Activated T-cell treated with anti-CD3 and anti-CD28 coated beads, Interleukin-2, amount 50 U/mL, for 4 hours (primary cell): Measurements from ENCODE around the gene LRRTM4. TPM values are rescaled to one million over a fixed set of nuclear protein-coding genes. Genes with fewer than 3 reads are reported as not detected.

Experiments used
- ATAC-seq, 2 donors: fragments of 200-7000 bp; cut with Tn5 transposase; one replicate each; pipeline ENCODE4 v1.10.0; 2021
- DNase-seq: peaks from one replicate; pipeline ENCODE4 v3.0.0-alpha.2; 2020
- H3K27me3 Mint-ChIP-seq: one replicate; pipeline ENCODE4 v1.8.0; 2021; ENCODE audit warnings: low read depth, mixed read lengths
- H3K36me3 Mint-ChIP-seq: one replicate; pipeline ENCODE4 v1.8.0; 2022; ENCODE audit warnings: mixed read lengths; ENCODE audit not compliant: insufficient read depth
- H3K4me1 Mint-ChIP-seq: one replicate; pipeline ENCODE4 v1.8.0; 2021; ENCODE audit warnings: low read depth, mixed read lengths
- H3K4me3 Mint-ChIP-seq: one replicate; pipeline ENCODE4 v1.8.0; 2021; ENCODE audit warnings: mild to moderate bottlenecking, moderate library complexity, mixed read lengths
- H3K9me3 Mint-ChIP-seq: one replicate; pipeline ENCODE4 v1.8.0; 2021; ENCODE audit warnings: mixed read lengths
- total RNA-seq, 3 donors: library from RNA; stranded (reverse); gene quantifications; one replicate each; pipeline ENCODE4 v1.2.1, GENCODE V29; 2021

The LRRTM4 gene
- not detected for total RNA-seq

GRCh38 chr2:77521931-77522470, at the start of gene LRRTM4:
LRRTM4 (minus strand) TSS chr2:77522376.
- H3K9me3 Mint-ChIP-seq: peaks cover 24% of the 10 kb centered on the region
- DNase-seq: no peak

GRCh38 chr2:77571545-77571944, 49.4 kb upstream of the LRRTM4 start:
- H3K36me3 Mint-ChIP-seq: no peaks in the 10 kb centered on the region
- ATAC-seq (no peak), DNase-seq (no peak)
- peaks cover 10% of the 10 kb centered on the region for H3K9me3 Mint-ChIP-seq
- no peak overlapping the region for H3K4me3 Mint-ChIP-seq
- no peaks in the 10 kb centered on the region for H3K4me1 Mint-ChIP-seq
- H3K27me3 Mint-ChIP-seq: no peaks in the 10 kb centered on the region

More at GRCh38 chr2:77521931-77522470, at the start of gene LRRTM4:
- H3K4me1 Mint-ChIP-seq: no peaks in the 10 kb centered on the region
- no peak for ATAC-seq
- no peak within 1 kb of the TSS for H3K4me3 Mint-ChIP-seq
- H3K27me3 Mint-ChIP-seq: no peaks in the 10 kb centered on the region
- H3K36me3 Mint-ChIP-seq: no peaks in the 10 kb centered on the region

GRCh38 chr2:77567723-77568122, 45.5 kb upstream of the LRRTM4 start:
- no peak for DNase-seq
- no peak overlapping the region for H3K4me3 Mint-ChIP-seq
- H3K27me3 Mint-ChIP-seq: no peaks in the 10 kb centered on the region
- H3K9me3 Mint-ChIP-seq: peaks cover 9% of the 10 kb centered on the region
- ATAC-seq: no peak
- no peaks in the 10 kb centered on the region for H3K4me1 Mint-ChIP-seq
- no peaks in the 10 kb centered on the region for H3K36me3 Mint-ChIP-seq

- Mint-ChIP-seq H3K36me3 (no peaks in the 10 kb centered on the region), H3K4me3 (no peak overlapping the region), H3K9me3 (peaks cover 6% of the 10 kb centered on the region), H3K4me1 (no peaks in the 10 kb centered on the region), H3K27me3 (no peaks in the 10 kb centered on the region)
- ATAC-seq (no peak), DNase-seq (no peak)
Measured at GRCh38 chr2:77566582-77566981, 44.4 kb upstream of the LRRTM4 start.

GRCh38 chr2:77566131-77566530, 44.0 kb upstream of the LRRTM4 start:
- no peaks in the 10 kb centered on the region for H3K36me3 Mint-ChIP-seq
- no peaks in the 10 kb centered on the region for H3K27me3 Mint-ChIP-seq
- DNase-seq (no peak), ATAC-seq (no peak)
- no peaks in the 10 kb centered on the region for H3K4me1 Mint-ChIP-seq
- H3K9me3 Mint-ChIP-seq: peaks cover 6% of the 10 kb centered on the region
- H3K4me3 Mint-ChIP-seq: no peak overlapping the region

GRCh38 chr2:77552956-77553355, 30.8 kb upstream of the LRRTM4 start:
- Mint-ChIP-seq H3K36me3 (no peaks in the 10 kb centered on the region), H3K9me3 (peaks cover 15% of the 10 kb centered on the region), H3K27me3 (no peaks in the 10 kb centered on the region), H3K4me3 (no peak overlapping the region), H3K4me1 (no peaks in the 10 kb centered on the region)
- no peak for DNase-seq
- ATAC-seq: no peak

- H3K9me3 Mint-ChIP-seq: peaks cover 15% of the 10 kb centered on the region
- H3K4me1 Mint-ChIP-seq: no peaks in the 10 kb centered on the region
- no peaks in the 10 kb centered on the region for H3K36me3 Mint-ChIP-seq
- no peak overlapping the region for H3K4me3 Mint-ChIP-seq
- no peaks in the 10 kb centered on the region for H3K27me3 Mint-ChIP-seq
- ATAC-seq: no peak
- DNase-seq: no peak
Measured at GRCh38 chr2:77538031-77538430, 15.9 kb upstream of the LRRTM4 start.

GRCh38 chr2:77522888-77523287, 712 bp upstream of the LRRTM4 start:
- no peaks in the 10 kb centered on the region for H3K4me1 Mint-ChIP-seq
- no peak overlapping the region for H3K4me3 Mint-ChIP-seq
- no peak for DNase-seq
- no peaks in the 10 kb centered on the region for H3K27me3 Mint-ChIP-seq
- no peaks in the 10 kb centered on the region for H3K36me3 Mint-ChIP-seq
- peaks cover 20% of the 10 kb centered on the region for H3K9me3 Mint-ChIP-seq
- no peak for ATAC-seq

- H3K4me3 Mint-ChIP-seq: no peak overlapping the region
- DNase-seq (no peak), ATAC-seq (no peak)
- H3K27me3 Mint-ChIP-seq: no peaks in the 10 kb centered on the region
- peaks cover 24% of the 10 kb centered on the region for H3K9me3 Mint-ChIP-seq
- no peaks in the 10 kb centered on the region for H3K36me3 Mint-ChIP-seq
- no peaks in the 10 kb centered on the region for H3K4me1 Mint-ChIP-seq
Measured at GRCh38 chr2:77521548-77521891, 656 bp downstream of the LRRTM4 start.

- ATAC-seq (no peak), DNase-seq (no peak)
- Mint-ChIP-seq H3K9me3 (peaks cover 24% of the 10 kb centered on the region), H3K4me1 (no peaks in the 10 kb centered on the region), H3K27me3 (no peaks in the 10 kb centered on the region), H3K36me3 (no peaks in the 10 kb centered on the region), H3K4me3 (no peak overlapping the region)
Measured at GRCh38 chr2:77520641-77521547, 1.3 kb downstream of the LRRTM4 start.

GRCh38 chr2:77519888-77520506, 2.2 kb downstream of the LRRTM4 start:
- Mint-ChIP-seq H3K4me1 (no peaks in the 10 kb centered on the region), H3K4me3 (no peak overlapping the region), H3K9me3 (peaks cover 21% of the 10 kb centered on the region), H3K27me3 (no peaks in the 10 kb centered on the region), H3K36me3 (no peaks in the 10 kb centered on the region)
- ATAC-seq (no peak), DNase-seq (no peak)

- H3K9me3 Mint-ChIP-seq: peaks cover 14% of the 10 kb centered on the region
- no peak overlapping the region for H3K4me3 Mint-ChIP-seq
- no peak for DNase-seq
- H3K4me1 Mint-ChIP-seq: no peaks in the 10 kb centered on the region
- ATAC-seq: no peak
- H3K27me3 Mint-ChIP-seq: no peaks in the 10 kb centered on the region
- H3K36me3 Mint-ChIP-seq: no peaks in the 10 kb centered on the region
Measured at GRCh38 chr2:77519164-77519887, 2.9 kb downstream of the LRRTM4 start.

- Mint-ChIP-seq H3K9me3 (peaks cover 12% of the 10 kb centered on the region), H3K36me3 (no peaks in the 10 kb centered on the region), H3K4me1 (no peaks in the 10 kb centered on the region), H3K4me3 (no peak overlapping the region), H3K27me3 (no peaks in the 10 kb centered on the region)
- no peak for ATAC-seq
- DNase-seq: no peak
Measured at GRCh38 chr2:77518311-77518710, 3.9 kb downstream of the LRRTM4 start.

- ATAC-seq (no peak), DNase-seq (no peak)
- Mint-ChIP-seq H3K36me3 (no peaks in the 10 kb centered on the region), H3K4me3 (no peak overlapping the region), H3K9me3 (peaks cover 5% of the 10 kb centered on the region), H3K4me1 (no peaks in the 10 kb centered on the region), H3K27me3 (no peaks in the 10 kb centered on the region)
Measured at GRCh38 chr2:77513191-77513590, 9.0 kb downstream of the LRRTM4 start.
